Nucleus accumbens (tissue), 56 donors: Measurements from ENCODE around the gene C13orf42.

Experiments
- DNase-seq, 56 donors: peaks; one replicate each; lab custom pipeline; 2025; lab: John Stamatoyannopoulos, UW

Gene C13orf42

GRCh38 chr13:51067210-51067701, 43.8 kb downstream of the C13orf42 start:
- peak in 3 of 56 donors; percentile 1 to 4 (median 3) for DNase-seq

- no peak for DNase-seq
Observed at GRCh38 chr13:51066091-51066831, 44.8 kb downstream of the C13orf42 start.

- DNase-seq: no peak
Observed at GRCh38 chr13:51065372-51066090, 45.5 kb downstream of the C13orf42 start.

- DNase-seq: no peak
Observed at GRCh38 chr13:51064753-51065152, 46.3 kb downstream of the C13orf42 start.

GRCh38 chr13:51063909-51064308, 47.2 kb downstream of the C13orf42 start:
- no peak for DNase-seq

- DNase-seq: no peak
Observed at GRCh38 chr13:51058461-51059167, 52.5 kb downstream of the C13orf42 start.

- no peak for DNase-seq
Observed at GRCh38 chr13:51057906-51058305, 53.2 kb downstream of the C13orf42 start.

- DNase-seq: no peak
Observed at GRCh38 chr13:51057001-51057400, 54.1 kb downstream of the C13orf42 start.

- DNase-seq: no peak
Observed at GRCh38 chr13:51052581-51052980, 58.5 kb downstream of the C13orf42 start.

- no peak for DNase-seq
Observed at GRCh38 chr13:51050021-51050830, 60.8 kb downstream of the C13orf42 start.

GRCh38 chr13:51048616-51049015, 62.5 kb downstream of the C13orf42 start:
- DNase-seq: no peak

- no peak for DNase-seq
Observed at GRCh38 chr13:51048166-51048461, 63.0 kb downstream of the C13orf42 start.

GRCh38 chr13:51047434-51048165, 63.5 kb downstream of the C13orf42 start:
- DNase-seq: no peak

- no peak for DNase-seq
Observed at GRCh38 chr13:51045451-51045850, 65.6 kb downstream of the C13orf42 start.

GRCh38 chr13:51044023-51044665, 66.9 kb downstream of the C13orf42 start:
- no peak for DNase-seq

GRCh38 chr13:51043310-51043709, 67.8 kb downstream of the C13orf42 start:
- DNase-seq: no peak

- DNase-seq: no peak
Observed at GRCh38 chr13:51041710-51042109, 69.4 kb downstream of the C13orf42 start.

GRCh38 chr13:51041126-51041525, 69.9 kb downstream of the C13orf42 start:
- DNase-seq: no peak

GRCh38 chr13:51040431-51040830, 70.6 kb downstream of the C13orf42 start:
- DNase-seq: no peak
